ENCODE measurements around the gene CEL. TPM values are rescaled to one million over a fixed set of nuclear protein-coding genes. Genes with fewer than 3 reads are reported as not detected.
"Not testable (repeated sequence)": the region's sequence is repeated elsewhere in the genome, so short reads cannot be mapped to it uniquely, and the experiment has no call there.

Gene CEL
- total RNA-seq, 1 experiment from 2014 or later: 2.8 TPM

GRCh38 chr9:133059623-133060022 is 2.2 kb upstream of the CEL start:
- no peaks in the 10 kb centered on the region for H3K27me3 ChIP-seq (replicated peaks; ENCODE audit: insufficient read depth, low read depth, low read length, poor library complexity)
- TF ChIP-seq CTCF (conservative IDR thresholded peaks at IDR 0.05; ENCODE audit: low read depth, low read length) (no peak), EZH2 (IDR thresholded peaks at IDR 0.05; ENCODE audit: borderline replicate concordance, low read depth, low read length, poor library complexity, severe bottlenecking) (no peak)
- ChIA-PET POLR2A (ENCODE audit: low non-redundant PET) (no interaction called here), CTCF (no interaction called here)
- intact Hi-C loops (cut with micrococcal nuclease; ENCODE audit: unreplicated experiment): no loop called here
- DNase-seq (ENCODE audit: low spot score): no peak
- no TSS peak for BruUV-seq (replicated peaks)
- H3K27ac ChIP-seq (ENCODE audit: low read depth, low read length, poor library complexity, severe bottlenecking): no peak overlapping the region
- peaks cover 21% of the 10 kb centered on the region for H3K36me3 ChIP-seq (ENCODE audit: insufficient read depth, low read length, poor library complexity, severe bottlenecking)
- H3K4me3 ChIP-seq (ENCODE audit: low read depth, low read length, poor library complexity, severe bottlenecking): no peak overlapping the region
- no peaks in the 10 kb centered on the region for H3K4me1 ChIP-seq (ENCODE audit: insufficient read depth, low read length, poor library complexity, severe bottlenecking)
- H3K9me3 ChIP-seq (ENCODE audit: low read depth, low read length, poor library complexity, severe bottlenecking): no peaks in the 10 kb centered on the region

- intact Hi-C loops (cut with micrococcal nuclease; ENCODE audit: unreplicated experiment): no loop called here
- no peak for TF ChIP-seq EZH2 (IDR thresholded peaks at IDR 0.05; ENCODE audit: borderline replicate concordance, low read depth, low read length, poor library complexity, severe bottlenecking)
- no peak overlapping the region for H3K27ac ChIP-seq (ENCODE audit: low read depth, low read length, poor library complexity, severe bottlenecking)
- no TSS peak for BruUV-seq (replicated peaks)
- no peaks in the 10 kb centered on the region for H3K4me1 ChIP-seq (ENCODE audit: insufficient read depth, low read length, poor library complexity, severe bottlenecking)
- no peak for DNase-seq (ENCODE audit: low spot score)
- H3K9me3 ChIP-seq (ENCODE audit: low read depth, low read length, poor library complexity, severe bottlenecking): no peaks in the 10 kb centered on the region
- H3K4me3 ChIP-seq (ENCODE audit: low read depth, low read length, poor library complexity, severe bottlenecking): no peak overlapping the region
- H3K27me3 ChIP-seq (replicated peaks; ENCODE audit: insufficient read depth, low read depth, low read length, poor library complexity): no peaks in the 10 kb centered on the region
- H3K36me3 ChIP-seq (ENCODE audit: insufficient read depth, low read length, poor library complexity, severe bottlenecking): peaks cover 13% of the 10 kb centered on the region
- CTCF ChIA-PET: interaction anchor here (0.6 kb wide), 1 partner anchor 42 kb away, joined by 3 read pairs; no protein-coding TSS in a partner anchor
- POLR2A ChIA-PET (ENCODE audit: low non-redundant PET): no interaction called here
Measured at GRCh38 chr9:133060417-133060841, 1.4 kb upstream of the CEL start.

GRCh38 chr9:133061019-133061763 is 590 bp upstream of the CEL start:
- H3K27me3 ChIP-seq (replicated peaks; ENCODE audit: insufficient read depth, low read depth, low read length, poor library complexity); POLR2A ChIA-PET (ENCODE audit: low non-redundant PET); DNase-seq (ENCODE audit: low spot score); CTCF ChIA-PET; intact Hi-C loops (cut with micrococcal nuclease; ENCODE audit: unreplicated experiment); H3K27ac ChIP-seq (ENCODE audit: low read depth, low read length, poor library complexity, severe bottlenecking); H3K36me3 ChIP-seq (ENCODE audit: insufficient read depth, low read length, poor library complexity, severe bottlenecking); H3K4me3 ChIP-seq (ENCODE audit: low read depth, low read length, poor library complexity, severe bottlenecking); H3K9me3 ChIP-seq (ENCODE audit: low read depth, low read length, poor library complexity, severe bottlenecking); H3K4me1 ChIP-seq (ENCODE audit: insufficient read depth, low read length, poor library complexity, severe bottlenecking); BruUV-seq (replicated peaks): not testable (repeated sequence)

- BruUV-seq (replicated peaks); H3K27ac ChIP-seq (ENCODE audit: low read depth, low read length, poor library complexity, severe bottlenecking); H3K27me3 ChIP-seq (replicated peaks; ENCODE audit: insufficient read depth, low read depth, low read length, poor library complexity); CTCF ChIA-PET; H3K9me3 ChIP-seq (ENCODE audit: low read depth, low read length, poor library complexity, severe bottlenecking); DNase-seq (ENCODE audit: low spot score); H3K36me3 ChIP-seq (ENCODE audit: insufficient read depth, low read length, poor library complexity, severe bottlenecking); POLR2A ChIA-PET (ENCODE audit: low non-redundant PET); H3K4me1 ChIP-seq (ENCODE audit: insufficient read depth, low read length, poor library complexity, severe bottlenecking); H3K4me3 ChIP-seq (ENCODE audit: low read depth, low read length, poor library complexity, severe bottlenecking); intact Hi-C loops (cut with micrococcal nuclease; ENCODE audit: unreplicated experiment): not testable (repeated sequence)
Measured at GRCh38 chr9:133062569-133062968, 788 bp downstream of the CEL start.

Measured in A673 (cell line).